K562 (cell line): Measurements from ENCODE around the gene KRTAP4-16.
"Not testable (repeated sequence)": the region's sequence is repeated elsewhere in the genome, so short reads cannot be mapped to it uniquely, and the experiment has no call there.

ENCODE experiments used
- POLR2A ChIP-seq: fragments of 450-650 bp; conservative IDR thresholded peaks from 2 replicates; pipeline ENCODE4 v1.6.1; 2016
- TAF7 ChIP-seq: fragments of 450-650 bp; IDR thresholded peaks from 2 replicates; pipeline ENCODE4 v1.6.1; 2016; ENCODE audit warnings: missing genetic modification characterization, missing compliant biosample characterization
- TF ChIP-seq, protein P1 (sequence below): fragments of 450-650 bp; IDR thresholded peaks from 2 replicates; pipeline ENCODE4 v1.6.1; 2018; ENCODE audit not compliant: partially characterized antibody

DNA sequence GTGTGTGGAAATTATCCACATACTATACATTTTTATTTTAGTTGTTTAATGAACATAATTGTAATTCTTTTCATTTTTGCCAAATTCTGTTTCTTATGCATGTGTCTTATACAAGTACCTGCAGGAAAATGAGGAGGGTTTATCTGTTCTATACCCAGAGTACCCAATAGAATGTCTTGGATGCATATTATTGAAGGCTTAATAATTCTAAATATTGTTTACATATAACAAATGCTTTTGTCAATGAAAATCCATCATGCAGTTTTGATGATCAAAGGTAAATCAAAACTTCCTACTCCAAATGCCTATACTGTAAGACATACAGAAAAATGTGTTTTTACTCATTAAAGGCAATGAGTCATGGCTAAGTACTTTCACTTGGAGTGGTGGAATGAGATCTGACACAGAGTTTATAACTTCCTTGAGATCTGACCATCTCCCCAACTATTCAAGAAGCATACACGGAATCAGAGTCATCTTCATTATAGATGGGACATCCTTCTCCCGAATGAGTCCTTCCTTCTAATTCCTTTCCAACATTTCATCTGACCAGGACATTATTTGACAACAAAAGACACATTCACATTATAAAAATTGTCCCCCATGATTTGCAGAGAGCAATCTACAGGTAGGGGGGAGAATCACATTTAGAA is 2.5 kb upstream of the KRTAP4-16 start:
- TF ChIP-seq, protein P1, sequence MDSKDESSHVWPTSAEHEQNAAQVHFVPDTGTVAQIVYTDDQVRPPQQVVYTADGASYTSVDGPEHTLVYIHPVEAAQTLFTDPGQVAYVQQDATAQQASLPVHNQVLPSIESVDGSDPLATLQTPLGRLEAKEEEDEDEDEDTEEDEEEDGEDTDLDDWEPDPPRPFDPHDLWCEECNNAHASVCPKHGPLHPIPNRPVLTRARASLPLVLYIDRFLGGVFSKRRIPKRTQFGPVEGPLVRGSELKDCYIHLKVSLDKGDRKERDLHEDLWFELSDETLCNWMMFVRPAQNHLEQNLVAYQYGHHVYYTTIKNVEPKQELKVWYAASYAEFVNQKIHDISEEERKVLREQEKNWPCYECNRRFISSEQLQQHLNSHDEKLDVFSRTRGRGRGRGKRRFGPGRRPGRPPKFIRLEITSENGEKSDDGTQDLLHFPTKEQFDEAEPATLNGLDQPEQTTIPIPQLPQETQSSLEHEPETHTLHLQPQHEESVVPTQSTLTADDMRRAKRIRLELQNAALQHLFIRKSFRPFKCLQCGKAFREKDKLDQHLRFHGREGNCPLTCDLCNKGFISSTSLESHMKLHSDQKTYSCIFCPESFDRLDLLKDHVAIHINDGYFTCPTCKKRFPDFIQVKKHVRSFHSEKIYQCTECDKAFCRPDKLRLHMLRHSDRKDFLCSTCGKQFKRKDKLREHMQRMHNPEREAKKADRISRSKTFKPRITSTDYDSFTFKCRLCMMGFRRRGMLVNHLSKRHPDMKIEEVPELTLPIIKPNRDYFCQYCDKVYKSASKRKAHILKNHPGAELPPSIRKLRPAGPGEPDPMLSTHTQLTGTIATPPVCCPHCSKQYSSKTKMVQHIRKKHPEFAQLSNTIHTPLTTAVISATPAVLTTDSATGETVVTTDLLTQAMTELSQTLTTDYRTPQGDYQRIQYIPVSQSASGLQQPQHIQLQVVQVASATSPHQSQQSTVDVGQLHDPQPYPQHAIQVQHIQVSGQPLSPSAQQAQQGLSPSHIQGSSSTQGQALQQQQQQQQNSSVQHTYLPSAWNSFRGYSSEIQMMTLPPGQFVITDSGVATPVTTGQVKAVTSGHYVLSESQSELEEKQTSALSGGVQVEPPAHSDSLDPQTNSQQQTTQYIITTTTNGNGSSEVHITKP = not testable (repeated sequence)
- TF ChIP-seq POLR2A; TAF7 (tag): not testable (repeated sequence)
